Kasumi-1 (cell line): ENCODE measurements around the gene PCDHGA12.
"Not testable (repeated sequence)": the region's sequence is repeated elsewhere in the genome, so short reads cannot be mapped to it uniquely, and the experiment has no call there.

ENCODE experiments used
- DNase-seq, 2 experiments: peaks; one replicate each; lab custom pipeline; 2025; lab: John Stamatoyannopoulos, UW

The PCDHGA12 gene

DNA sequence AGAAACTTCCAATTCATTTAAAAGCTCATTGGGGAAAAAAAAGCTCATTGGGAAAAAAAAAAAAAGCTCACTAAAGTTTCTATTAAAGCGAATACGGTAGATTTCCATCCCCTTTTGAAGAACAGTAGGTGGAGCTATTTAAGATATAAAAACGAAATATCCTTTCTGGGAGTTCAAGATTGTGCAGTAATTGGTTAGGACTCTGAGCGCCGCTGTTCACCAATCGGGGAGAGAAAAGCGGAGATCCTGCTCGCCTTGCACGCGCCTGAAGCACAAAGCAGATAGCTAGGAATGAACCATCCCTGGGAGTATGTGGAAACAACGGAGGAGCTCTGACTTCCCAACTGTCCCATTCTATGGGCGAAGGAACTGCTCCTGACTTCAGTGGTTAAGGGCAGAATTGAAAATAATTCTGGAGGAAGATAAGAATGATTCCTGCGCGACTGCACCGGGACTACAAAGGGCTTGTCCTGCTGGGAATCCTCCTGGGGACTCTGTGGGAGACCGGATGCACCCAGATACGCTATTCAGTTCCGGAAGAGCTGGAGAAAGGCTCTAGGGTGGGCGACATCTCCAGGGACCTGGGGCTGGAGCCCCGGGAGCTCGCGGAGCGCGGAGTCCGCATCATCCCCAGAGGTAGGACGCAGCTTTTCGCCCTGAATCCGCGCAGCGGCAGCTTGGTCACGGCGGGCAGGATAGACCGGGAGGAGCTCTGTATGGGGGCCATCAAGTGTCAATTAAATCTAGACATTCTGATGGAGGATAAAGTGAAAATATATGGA, at the start of gene PCDHGA12:
Gene PCDHGA12, plus strand, starts transcription at position 176 of the 782 bp plus-strand sequence. Its CDS starts 253 bp downstream, at position 429.
- DNase-seq, result no peak

DNA sequence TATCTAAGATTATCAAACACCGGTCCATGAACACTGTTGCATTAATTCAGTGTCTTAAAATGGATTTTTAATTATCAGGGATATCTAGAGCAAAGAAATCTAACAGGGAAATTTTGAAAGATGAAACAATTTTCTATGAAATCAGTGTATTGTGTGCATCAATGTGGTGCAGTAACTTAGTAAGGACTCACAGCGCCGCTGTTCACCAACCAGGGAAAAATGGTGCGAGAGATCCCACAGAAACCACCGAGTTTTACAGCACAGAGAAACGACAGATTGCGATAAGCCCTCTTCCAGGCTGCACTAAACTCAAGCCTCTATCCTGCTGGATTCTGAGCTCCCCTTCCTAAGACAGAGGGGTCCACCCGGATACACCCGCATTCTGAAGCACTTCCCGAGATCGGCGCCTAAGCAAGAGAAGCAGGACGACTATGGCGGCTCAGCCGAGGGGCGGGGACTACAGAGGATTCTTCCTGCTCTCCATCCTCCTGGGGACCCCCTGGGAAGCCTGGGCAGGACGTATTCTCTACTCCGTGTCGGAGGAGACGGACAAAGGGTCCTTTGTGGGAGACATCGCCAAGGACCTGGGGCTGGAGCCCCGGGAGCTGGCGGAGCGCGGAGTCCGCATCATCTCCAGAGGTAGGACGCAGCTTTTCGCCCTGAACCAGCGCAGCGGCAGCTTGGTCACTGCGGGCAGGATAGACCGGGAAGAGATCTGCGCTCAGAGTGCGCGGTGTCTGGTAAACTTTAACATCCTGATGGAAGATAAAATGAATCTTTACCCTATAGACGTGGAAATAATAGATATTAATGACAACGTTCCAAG, 47.6 kb upstream of the PCDHGA12 start, which contains the start of gene PCDHGA7:
Gene PCDHGA7, plus strand, starts transcription at position 274 of the 826 bp plus-strand sequence. Its CDS starts 158 bp downstream, at position 432.
- no peak for DNase-seq

DNA sequence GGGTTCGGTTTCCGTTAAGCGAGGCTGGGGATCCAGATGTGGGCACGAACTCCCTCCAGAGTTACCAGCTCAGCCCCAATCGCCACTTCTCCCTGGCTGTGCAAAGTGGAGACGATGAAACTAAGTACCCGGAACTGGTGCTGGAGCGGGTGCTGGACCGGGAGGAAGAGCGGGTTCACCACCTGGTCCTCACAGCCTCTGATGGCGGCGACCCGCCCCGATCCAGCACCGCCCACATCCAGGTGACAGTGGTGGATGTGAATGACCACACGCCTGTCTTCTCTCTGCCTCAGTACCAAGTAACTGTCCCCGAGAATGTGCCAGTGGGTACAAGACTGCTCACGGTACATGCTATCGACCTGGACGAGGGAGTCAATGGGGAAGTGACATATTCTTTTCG, 47.0 kb upstream of the PCDHGA12 start:
- DNase-seq, result no peak

DNA sequence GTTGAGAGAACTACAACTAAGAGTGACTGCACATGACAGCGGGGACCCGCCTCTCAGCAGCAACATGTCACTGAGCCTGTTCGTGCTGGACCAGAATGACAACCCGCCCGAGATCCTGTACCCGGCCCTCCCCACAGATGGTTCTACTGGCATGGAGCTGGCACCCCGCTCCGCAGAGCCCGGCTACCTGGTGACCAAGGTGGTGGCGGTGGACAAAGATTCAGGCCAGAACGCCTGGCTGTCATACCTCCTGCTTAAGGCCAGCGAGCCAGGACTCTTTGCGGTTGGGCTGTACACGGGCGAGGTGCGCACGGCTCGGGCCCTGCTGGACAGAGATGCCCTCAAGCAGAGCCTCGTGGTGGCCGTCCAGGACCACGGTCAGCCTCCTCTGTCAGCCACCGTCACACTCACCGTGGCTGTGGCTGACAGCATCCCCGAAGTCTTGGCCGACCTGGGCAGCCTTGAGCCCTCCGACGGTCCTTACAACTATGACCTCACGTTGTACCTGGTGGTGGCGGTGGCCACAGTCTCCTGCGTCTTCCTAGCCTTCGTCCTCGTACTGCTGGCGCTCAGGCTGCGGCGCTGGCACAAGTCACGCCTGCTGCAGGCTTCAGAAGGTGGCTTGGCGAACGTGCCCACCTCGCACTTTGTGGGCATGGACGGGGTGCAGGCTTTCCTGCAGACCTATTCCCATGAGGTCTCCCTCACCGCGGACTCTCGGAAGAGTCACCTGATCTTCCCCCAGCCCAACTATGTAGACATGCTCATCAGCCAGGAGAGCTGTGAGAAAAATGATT, 45.6 kb upstream of the PCDHGA12 start:
- DNase-seq, result no peak

DNA sequence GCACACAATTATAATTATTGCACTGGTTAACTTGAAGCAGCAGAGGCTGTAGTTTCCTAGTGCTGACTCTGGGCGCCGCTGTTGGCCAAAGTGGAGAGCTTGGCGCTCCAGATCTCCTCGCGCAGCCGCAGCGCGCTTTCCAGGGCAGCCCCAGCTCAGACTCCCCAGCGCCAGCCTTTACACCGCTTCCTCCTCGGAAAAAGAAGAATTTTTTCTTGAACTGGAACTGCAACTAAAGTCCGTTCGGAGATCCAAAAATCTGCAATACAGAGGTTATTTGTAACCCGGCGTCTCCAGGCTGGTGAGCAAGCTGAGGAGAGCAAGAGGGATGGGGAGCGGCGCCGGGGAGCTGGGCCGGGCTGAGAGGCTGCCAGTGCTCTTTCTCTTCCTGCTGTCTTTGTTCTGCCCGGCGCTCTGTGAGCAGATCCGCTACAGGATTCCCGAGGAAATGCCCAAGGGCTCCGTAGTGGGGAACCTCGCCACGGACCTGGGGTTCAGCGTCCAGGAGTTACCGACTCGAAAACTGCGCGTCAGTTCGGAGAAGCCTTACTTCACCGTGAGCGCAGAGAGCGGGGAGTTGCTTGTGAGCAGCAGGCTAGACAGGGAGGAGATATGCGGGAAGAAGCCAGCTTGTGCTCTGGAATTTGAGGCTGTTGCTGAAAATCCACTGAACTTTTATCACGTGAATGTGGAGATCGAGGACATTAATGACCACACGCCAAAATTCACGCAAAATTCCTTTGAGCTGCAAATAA, 42.6 kb upstream of the PCDHGA12 start, which contains the start of gene PCDHGB4:
Gene PCDHGB4, plus strand, starts transcription at position 142 of the 755 bp plus-strand sequence. Its CDS starts 187 bp downstream, at position 329.
- DNase-seq, result not testable (repeated sequence)

DNA sequence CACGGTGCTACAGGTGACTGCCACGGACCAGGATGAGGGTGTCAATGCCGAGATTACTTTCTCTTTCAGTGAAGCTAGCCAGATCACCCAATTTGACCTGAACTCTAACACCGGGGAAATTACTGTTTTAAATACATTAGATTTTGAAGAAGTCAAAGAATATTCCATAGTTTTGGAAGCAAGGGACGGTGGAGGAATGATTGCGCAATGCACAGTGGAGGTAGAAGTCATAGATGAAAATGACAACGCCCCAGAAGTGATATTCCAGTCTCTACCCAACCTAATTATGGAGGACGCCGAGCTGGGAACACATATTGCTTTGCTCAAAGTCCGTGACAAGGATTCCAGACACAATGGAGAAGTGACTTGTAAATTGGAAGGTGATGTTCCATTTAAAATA, 41.6 kb upstream of the PCDHGA12 start:
- DNase-seq, result no peak

DNA sequence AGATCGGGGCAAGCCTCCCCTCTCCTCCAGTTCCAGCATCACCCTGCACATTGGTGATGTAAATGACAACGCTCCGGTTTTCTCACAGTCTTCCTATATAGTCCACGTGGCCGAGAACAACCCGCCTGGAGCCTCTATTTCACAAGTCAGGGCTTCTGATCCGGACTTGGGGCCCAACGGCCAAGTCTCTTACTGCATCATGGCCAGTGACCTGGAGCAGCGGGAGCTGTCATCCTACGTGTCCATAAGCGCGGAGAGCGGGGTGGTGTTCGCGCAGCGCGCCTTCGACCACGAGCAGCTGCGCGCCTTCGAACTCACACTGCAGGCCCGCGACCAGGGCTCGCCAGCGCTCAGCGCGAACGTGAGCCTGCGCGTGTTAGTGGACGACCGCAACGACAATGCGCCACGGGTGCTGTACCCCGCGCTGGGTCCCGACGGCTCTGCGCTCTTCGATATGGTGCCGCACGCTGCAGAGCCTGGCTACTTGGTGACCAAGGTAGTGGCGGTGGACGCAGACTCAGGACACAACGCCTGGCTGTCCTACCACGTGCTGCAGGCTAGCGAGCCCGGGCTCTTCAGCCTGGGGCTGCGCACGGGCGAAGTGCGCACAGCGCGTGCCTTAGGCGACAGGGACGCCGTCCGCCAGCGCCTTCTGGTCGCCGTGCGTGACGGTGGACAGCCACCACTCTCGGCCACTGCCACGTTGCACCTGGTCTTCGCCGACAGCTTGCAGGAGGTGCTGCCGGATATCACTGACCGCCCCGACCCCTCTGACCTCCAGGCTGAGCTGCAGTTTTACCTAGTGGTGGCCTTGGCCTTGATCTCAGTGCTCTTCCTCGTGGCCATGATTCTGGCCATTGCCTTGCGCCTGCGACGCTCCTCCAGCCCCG, 40.9 kb upstream of the PCDHGA12 start:
- DNase-seq, result no peak

DNA sequence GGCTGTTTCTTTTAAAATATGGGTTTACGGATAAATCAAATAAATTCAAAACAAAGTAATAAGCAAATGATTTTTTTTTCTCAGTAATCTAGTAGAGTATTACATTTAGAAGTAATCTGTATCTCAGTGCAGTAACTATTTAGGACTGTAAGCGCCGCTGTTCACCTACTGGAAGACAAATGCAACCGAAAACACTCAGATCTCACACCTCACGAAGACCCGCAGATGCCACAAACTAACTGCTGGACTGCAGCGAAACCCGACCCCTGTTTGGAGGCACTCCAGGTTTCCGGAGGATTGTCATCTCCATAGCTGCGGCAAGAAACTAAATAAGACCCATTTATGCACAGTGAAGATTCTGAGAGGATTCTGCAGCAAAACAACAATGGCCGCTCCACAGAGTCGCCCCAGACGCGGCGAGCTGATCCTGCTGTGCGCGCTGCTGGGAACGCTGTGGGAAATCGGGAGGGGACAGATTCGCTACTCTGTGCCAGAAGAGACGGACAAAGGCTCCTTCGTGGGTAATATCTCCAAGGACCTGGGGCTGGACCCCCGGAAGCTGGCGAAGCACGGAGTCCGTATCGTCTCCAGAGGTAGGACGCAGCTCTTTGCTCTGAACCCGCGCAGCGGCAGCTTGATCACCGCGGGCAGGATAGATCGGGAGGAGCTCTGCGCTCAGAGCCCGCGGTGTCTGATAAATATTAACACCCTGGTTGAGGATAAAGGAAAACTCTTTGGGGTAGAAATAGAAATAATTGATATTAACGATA, 37.7 kb upstream of the PCDHGA12 start, which contains the start of gene PCDHGA8:
Gene PCDHGA8, plus strand, starts transcription at position 205 of the 770 bp plus-strand sequence. Its CDS starts 181 bp downstream, at position 386.
- DNase-seq, result no peak

DNA sequence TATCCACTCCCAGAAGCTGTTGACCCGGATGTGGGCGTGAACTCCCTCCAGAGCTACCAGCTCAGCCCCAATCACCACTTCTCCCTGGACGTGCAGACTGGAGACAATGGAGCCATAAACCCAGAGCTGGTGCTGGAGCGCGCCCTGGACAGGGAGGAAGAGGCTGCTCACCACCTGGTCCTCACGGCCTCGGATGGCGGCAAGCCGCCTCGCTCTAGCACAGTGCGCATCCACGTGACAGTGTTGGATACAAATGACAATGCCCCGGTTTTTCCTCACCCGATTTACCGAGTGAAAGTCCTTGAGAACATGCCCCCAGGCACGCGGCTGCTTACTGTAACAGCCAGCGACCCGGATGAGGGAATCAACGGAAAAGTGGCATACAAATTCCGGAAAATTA, 37.0 kb upstream of the PCDHGA12 start:
- no peak for DNase-seq

DNA sequence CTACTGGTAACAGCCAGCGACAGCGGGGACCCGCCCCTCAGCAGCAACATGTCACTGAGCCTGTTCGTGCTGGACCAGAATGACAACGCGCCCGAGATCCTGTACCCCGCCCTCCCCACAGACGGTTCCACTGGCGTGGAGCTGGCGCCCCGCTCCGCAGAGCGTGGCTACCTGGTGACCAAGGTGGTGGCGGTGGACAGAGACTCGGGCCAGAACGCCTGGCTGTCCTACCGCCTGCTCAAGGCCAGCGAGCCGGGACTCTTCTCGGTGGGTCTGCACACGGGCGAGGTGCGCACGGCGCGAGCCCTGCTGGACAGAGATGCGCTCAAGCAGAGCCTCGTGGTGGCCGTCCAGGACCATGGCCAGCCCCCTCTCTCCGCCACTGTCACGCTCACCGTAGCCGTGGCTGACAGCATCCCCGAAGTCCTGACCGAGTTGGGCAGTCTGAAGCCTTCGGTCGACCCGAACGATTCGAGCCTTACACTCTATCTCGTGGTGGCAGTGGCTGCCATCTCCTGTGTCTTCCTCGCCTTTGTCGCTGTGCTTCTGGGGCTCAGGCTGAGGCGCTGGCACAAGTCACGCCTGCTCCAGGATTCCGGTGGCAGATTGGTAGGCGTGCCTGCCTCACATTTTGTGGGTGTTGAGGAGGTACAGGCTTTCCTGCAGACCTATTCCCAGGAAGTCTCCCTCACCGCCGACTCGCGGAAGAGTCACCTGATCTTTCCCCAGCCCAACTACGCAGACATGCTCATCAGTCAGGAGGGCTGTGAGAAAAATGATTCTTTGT, 35.7 kb upstream of the PCDHGA12 start:
- not testable (repeated sequence) for DNase-seq

DNA sequence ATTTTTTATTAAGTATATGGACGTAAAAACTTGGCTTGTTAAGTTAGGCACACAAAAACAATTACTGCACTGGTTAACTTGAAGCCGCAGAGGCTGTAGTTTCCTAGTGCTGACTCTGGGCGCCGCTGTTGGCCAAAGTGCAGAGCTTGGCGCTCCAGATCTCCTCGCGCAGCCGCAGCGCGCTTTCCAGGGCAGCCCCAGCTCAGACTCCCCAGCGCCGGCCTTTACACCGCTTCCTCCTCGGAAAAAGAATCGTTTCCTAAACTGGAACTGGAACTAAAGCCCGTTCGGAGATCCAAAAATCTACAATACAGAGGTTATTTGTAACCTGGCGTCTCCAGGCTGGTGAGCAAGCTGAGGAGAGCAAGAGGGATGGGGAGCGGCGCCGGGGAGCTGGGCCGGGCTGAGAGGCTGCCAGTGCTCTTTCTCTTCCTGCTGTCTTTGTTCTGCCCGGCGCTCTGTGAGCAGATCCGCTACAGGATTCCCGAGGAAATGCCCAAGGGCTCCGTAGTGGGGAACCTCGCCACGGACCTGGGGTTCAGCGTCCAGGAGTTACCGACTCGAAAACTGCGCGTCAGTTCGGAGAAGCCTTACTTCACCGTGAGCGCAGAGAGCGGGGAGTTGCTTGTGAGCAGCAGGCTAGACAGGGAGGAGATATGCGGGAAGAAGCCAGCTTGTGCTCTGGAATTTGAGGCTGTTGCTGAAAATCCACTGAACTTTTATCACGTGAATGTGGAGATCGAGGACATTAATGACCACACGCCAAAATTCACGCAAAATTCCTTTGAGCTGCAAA, 32.4 kb upstream of the PCDHGA12 start, which contains the start of gene PCDHGB5:
Gene PCDHGB5, plus strand, starts transcription at position 192 of the 796 bp plus-strand sequence. Its CDS starts 181 bp downstream, at position 373.
- DNase-seq, result not testable (repeated sequence)

DNA sequence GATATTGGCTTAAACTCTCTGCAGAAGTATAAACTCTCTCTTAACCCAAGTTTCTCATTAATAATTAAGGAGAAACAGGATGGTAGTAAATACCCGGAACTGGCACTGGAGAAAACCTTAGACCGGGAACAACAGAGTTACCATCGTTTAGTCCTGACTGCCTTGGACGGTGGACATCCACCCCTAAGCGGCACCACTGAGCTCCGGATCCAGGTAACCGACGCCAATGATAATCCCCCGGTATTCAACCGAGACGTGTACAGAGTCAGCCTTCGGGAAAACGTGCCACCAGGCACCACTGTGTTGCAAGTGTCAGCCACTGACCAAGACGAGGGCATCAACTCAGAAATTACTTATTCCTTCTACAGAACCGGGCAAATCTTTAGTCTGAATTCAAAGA, 31.7 kb upstream of the PCDHGA12 start:
- no peak for DNase-seq

DNA sequence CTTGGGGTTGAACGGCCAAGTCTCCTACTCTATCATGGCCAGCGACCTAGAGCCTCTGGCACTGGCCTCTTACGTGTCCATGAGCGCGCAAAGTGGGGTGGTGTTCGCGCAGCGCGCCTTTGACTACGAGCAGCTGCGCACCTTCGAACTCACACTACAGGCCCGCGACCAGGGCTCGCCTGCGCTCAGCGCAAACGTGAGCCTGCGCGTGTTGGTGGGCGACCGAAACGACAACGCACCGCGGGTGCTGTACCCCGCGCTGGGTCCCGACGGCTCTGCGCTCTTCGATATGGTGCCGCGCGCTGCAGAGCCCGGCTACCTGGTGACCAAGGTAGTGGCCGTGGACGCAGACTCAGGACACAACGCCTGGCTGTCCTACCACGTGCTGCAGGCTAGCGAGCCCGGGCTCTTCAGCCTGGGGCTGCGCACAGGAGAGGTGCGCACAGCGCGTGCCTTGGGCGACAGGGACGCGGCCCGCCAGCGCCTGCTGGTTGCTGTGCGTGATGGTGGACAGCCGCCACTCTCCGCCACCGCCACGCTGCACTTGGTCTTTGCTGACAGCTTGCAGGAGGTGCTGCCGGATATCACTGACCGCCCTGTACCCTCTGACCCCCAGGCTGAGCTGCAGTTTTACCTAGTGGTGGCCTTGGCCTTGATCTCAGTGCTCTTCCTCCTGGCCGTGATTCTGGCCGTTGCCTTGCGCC, 30.6 kb upstream of the PCDHGA12 start:
- no peak for DNase-seq

DNA sequence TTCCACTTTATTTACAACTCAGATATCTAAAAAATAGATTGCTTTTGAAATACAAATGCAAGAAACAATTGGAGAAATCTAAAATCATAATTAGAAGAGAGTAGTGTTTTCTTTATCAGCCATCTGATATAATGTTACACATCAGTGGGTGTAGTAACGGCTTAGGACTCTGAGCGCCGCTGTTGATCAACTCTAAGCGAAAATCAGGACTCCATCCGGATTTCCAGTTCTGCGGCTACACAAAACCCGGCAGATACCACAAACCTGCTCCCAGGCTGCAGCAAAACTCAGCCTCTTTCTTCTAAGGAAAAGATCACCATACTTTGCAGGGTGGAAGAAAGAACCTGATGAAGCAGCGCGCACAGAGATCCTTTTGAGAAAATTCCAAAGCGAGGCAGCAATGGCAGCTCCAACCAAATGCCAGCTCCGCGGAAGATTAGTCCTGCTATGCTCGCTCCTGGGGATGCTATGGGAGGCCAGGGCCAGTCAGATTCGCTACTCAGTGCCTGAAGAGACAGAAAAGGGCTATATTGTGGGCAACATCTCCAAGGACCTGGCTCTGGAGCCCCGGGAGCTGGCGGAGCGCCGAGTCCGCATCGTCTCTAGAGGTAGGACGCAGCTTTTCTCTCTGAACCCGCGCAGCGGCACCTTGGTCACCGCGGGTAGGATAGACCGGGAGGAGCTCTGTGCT, 27.6 kb upstream of the PCDHGA12 start, which contains the start of gene PCDHGA9:
Gene PCDHGA9, plus strand, starts transcription at position 226 of the 691 bp plus-strand sequence. Its CDS starts 175 bp downstream, at position 401.
- DNase-seq, result no peak

DNA sequence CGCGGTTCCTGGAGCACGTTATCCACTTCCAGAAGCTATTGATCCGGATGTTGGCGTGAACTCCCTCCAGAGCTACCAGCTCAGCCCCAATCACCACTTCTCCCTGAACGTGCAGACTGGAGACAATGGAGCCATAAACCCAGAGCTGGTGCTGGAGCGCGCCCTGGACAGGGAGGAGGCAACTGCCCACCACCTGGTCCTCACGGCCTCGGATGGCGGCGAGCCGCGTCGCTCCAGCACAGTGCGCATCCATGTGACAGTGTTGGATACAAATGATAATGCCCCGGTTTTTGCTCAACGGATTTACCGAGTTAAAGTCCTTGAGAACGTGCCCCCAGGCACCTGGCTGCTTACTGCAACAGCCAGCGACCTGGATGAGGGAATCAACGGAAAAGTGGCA, 26.9 kb upstream of the PCDHGA12 start:
- DNase-seq, result no peak
